DMS53 treated with DMSO at 0.1 percent for 48 hours (cell line): ENCODE results near the gene THAP3.

Experiments used
- DNase-seq: peaks from one replicate; lab custom pipeline; 2025; ENCODE audit not compliant: unreplicated experiment; lab: John Stamatoyannopoulos, UW

Gene THAP3

GRCh38 chr1:6603915-6604558 is 20.6 kb upstream of the THAP3 start:
- no peak for DNase-seq

GRCh38 chr1:6612641-6613360 is 11.9 kb upstream of the THAP3 start:
- DNase-seq: peak; percentile 50

- DNase-seq: peak; percentile 95
Observed at GRCh38 chr1:6613361-6614018, 11.2 kb upstream of the THAP3 start, which contains the start of gene PHF13. Gene PHF13, plus strand, starts transcription at chr1:6613731. Its CDS starts 336 bp downstream, at chr1:6614067.

GRCh38 chr1:6614019-6614928 is 10.4 kb upstream of the THAP3 start:
- no peak for DNase-seq

- no peak for DNase-seq
Observed at GRCh38 chr1:6614929-6615785, 9.5 kb upstream of the THAP3 start.

DNA sequence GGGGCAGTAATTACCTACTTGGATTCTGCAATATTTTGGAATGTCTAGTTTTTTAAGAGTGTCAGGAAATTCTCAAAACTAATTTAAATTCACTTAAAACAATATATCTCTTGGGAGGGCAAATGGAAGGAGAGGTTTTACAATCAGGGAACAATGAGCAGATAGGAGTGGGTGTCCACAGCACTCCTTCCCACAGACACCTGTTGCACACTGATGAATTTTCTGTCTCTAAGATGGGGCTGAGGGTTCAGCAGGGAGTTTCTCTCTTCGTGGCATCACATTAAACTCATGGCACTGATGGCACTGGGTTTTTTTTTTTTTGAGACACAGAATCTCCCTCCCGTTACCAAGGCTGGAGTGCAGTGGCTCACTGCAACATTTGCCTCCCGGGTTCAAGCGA is 5.6 kb upstream of the THAP3 start:
- no peak for DNase-seq

DNA sequence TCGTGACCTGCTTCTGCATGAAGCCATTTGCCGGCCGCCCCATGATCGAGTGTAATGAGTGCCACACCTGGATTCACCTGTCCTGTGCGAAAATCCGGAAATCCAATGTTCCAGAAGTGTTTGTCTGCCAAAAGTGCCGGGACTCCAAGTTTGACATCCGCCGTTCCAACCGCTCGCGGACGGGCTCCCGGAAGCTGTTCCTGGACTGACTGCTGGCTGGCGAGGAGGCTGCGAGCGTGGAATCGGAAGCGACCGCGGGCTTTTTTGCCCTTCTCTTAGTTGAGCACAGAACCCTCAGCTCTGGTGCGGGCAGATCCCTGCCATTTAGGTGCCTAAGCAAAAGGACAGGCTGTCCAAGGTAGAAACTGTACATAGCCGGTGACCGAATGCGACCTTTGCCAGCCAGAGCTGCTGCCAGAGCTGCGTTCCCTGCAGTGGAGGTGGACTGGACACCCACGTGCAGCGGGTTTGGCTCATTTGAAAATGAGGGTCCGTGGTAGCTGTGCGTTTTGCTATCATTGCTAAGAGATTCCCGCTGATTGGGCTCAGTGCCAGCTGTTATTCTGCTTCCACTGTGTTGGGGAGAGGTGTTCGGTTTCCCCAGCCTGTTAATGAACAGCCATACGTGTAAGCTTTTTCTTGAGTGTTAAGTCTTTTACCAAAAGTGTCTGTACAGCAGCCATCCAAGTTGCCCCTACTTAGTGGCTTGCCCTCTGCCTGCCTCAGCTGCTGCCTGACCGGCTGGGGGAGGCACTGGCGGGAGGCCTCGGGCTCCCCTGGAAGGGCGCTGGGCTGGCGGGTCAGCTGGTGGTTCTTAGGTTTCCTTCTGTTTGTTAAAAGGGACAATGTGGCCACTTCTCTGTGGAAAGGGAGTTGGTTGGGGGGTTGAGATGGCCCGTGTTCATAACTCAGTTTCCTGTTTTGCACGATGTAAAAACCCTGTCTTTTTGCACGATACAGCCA is 3.0 kb upstream of the THAP3 start:
- DNase-seq: no peak

DNA sequence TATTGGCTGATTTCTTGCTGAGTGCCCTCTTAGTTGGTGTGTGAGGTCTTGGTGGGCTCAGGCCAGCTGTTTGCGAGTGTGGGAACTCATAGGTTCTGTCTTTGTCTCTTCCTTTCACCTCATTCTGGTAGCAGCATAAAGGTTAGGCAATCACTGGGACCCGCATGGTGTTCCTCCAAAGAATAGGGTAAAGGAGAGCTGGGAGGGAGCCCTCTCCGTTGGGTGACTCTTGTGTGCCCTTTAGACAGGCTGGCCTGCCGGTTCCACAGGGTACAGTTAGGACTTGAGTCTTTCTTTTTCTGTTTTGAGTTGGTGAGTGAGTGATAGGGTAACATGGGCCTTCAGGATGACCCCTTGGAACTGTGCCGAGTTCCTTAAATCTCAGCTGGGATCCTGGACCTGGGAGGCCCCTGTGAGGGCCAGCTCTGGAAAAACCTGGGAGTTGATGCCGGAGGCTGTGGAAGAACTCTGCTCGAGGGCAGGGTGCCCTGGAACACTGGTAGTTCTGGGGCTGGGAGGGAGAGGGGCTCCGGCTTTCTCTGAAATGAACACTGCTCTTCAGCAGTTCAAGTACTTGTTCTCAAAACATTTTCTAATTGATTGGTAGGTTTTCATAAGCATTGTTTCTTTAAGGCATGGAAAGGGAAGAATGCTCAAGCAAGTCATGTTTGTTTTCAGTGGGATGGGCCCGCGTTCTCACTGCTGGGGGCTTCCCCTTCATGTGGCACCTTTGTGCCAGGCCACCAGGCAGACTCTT is 2.1 kb upstream of the THAP3 start:
- no peak for DNase-seq

DNA sequence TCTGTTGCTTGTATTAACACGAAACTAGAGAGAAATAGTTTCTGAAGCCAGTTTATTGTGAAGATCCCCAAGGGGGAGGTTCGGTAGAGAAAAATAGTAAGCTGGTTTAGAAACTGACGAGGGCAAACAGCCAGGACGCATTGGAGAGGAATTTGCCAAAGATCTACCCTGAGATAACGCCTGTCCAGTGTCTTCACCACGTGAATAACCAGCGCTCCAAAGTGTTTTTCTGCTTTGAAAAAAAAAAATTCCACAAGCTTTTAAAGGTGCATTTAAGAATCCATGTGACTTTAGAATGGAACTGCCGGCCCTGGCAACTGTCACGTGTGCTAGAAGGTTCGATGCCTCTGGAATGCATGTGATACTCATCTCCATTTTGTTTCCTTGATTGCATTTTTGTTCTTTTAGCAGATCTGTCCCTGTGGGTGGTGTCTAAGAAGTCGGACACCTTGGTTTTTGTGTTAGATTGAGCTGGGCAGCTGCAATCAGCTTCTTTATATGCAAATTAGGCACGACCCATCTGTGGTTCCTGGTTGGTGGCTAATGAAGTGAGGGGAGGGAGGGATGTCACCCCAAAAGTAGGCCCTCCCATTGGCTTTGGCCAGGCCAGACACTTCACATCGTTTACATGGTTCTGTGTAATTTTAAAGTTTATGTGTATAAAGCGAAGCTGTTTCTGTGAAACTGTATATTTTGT is 1.3 kb upstream of the THAP3 start:
- no peak for DNase-seq

GRCh38 chr1:6625584-6626149 is 999 bp downstream of the THAP3 start:
- no peak for DNase-seq

DNA sequence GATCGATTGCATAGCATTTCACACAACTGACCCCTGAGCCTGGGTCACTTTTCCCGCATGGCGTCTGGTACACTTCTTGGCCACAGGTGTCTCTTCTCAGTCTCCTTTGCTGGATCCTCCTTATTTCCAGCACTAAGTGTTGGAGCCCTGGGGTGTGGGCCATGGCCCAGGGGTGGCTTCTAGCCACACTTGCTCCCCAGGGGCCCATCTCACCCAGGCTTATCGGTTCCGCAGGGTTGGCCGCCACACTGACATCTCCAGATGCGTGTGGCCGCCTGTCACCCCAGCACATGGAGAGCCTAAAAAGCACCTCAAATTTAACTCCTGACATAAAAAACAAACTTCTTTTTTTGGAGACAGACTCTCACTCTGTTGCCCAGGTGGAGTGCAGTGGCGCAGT is 2.4 kb downstream of the THAP3 start:
- DNase-seq: no peak

- no peak for DNase-seq
Observed at GRCh38 chr1:6627841-6628545, 3.3 kb downstream of the THAP3 start.

- no peak for DNase-seq
Observed at GRCh38 chr1:6628971-6629479, 4.4 kb downstream of the THAP3 start.

DNA sequence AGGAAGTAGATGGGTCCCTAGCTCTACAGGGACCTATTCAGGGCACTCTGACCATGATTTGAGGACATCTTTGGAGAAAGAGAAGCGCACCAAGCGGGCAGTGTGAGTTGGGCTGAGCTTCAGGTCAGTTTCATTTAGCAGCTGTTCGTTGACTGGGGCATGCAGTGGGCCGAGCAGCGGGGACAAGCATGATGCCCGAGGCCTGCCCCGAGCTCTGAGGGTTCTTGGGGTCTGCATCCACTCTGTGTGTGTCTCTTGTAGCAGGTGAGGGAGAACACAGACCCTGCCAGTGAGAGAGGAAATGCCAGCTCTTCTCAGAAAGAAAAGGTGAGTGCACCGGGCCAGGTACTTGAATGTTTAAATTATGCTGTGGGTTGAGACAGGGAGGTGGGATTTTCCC is 5.4 kb downstream of the THAP3 start:
- no peak for DNase-seq

DNA sequence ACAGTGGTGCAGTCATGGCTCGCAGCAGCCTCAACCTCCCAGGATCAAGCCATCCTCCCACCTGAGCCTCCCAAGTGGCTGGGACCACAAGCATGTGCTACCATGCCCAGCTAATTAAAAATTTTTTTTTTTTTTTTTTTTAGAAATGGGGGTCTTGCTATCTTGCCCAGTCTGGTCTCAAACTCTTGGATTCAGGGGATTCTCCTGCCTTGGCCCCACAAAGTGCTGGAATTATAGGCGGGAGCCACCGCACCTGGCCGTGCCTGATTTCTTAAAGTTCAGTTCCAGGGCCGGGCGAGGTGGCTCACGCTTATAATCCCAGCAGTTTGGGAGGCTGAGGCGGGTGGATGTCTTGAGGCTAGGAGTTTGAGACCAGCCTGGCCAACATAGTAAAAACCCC is 6.4 kb downstream of the THAP3 start:
- DNase-seq: no peak
